T-helper 17 cell (primary cell): Measurements from ENCODE around the gene SLMAP. TPM values are rescaled to one million over a fixed set of nuclear protein-coding genes. Genes with fewer than 3 reads are reported as not detected.

Experiments used
- ATAC-seq: fragments of 150-1000 bp; cut with Tn5 transposase; 2 replicates; pipeline ENCODE4 v1.10.0; 2021; ENCODE audit warnings: mild to moderate bottlenecking, moderate library complexity
- DNase-seq, 3 donors: peaks; one replicate each; pipeline versions ENCODE4 v3.0.0 to v3.0.0-alpha.2; 2020 to 2021
- H3K9me3 ChIP-seq: one replicate; pipeline ENCODE4 v1.7.0; 2013; ENCODE audit warnings: low read length, mild to moderate bottlenecking; ENCODE audit not compliant: control insufficient read depth, poor library complexity, severe bottlenecking
- H3K27ac Mint-ChIP-seq: one replicate; pipeline ENCODE4 v1.8.0; 2022; ENCODE audit warnings: mild to moderate bottlenecking, moderate library complexity, mixed read lengths
- H3K27me3 Mint-ChIP-seq: one replicate; pipeline ENCODE4 v1.8.0; 2022; ENCODE audit warnings: mixed read lengths
- H3K36me3 Mint-ChIP-seq: one replicate; pipeline ENCODE4 v1.8.0; 2022; ENCODE audit warnings: low read depth, mixed read lengths
- H3K4me1 Mint-ChIP-seq: one replicate; pipeline ENCODE4 v1.8.0; 2022; ENCODE audit warnings: mild to moderate bottlenecking, mixed read lengths
- H3K4me3 Mint-ChIP-seq: one replicate; pipeline ENCODE4 v1.8.0; 2022; ENCODE audit warnings: mild to moderate bottlenecking, moderate library complexity, mixed read lengths
- total RNA-seq, 4 donors: library from RNA in 2 of 4; stranded (reverse) in 2 of 4; gene quantifications; one replicate each; pipeline ENCODE4 v1.2.3 and lab custom pipeline; 2022 to 2026

Gene SLMAP
- total RNA-seq, 2 donors from 2014 or later, result 59.0 to 71.4 TPM

- peaks cover 6% of the 10 kb centered on the region for H3K4me1 Mint-ChIP-seq
- DNase-seq (no peak), ATAC-seq (no peak)
- peaks cover 2% of the 10 kb centered on the region for H3K36me3 Mint-ChIP-seq
- H3K9me3 ChIP-seq, result no peaks in the 10 kb centered on the region
- no peak overlapping the region for H3K4me3 Mint-ChIP-seq
- no peak overlapping the region for H3K27ac Mint-ChIP-seq
- H3K27me3 Mint-ChIP-seq, result no peaks in the 10 kb centered on the region
Measured at GRCh38 chr3:57832900-57833313, 76.8 kb downstream of the SLMAP start.

GRCh38 chr3:57833763-57834162 lies 77.7 kb downstream of the SLMAP start:
- peaks cover 12% of the 10 kb centered on the region for H3K4me1 Mint-ChIP-seq
- ATAC-seq (no peak), DNase-seq (no peak)
- H3K36me3 Mint-ChIP-seq, result peaks cover 2% of the 10 kb centered on the region
- H3K4me3 Mint-ChIP-seq, result no peak overlapping the region
- no peaks in the 10 kb centered on the region for H3K9me3 ChIP-seq
- H3K27ac Mint-ChIP-seq, result no peak overlapping the region
- H3K27me3 Mint-ChIP-seq, result no peaks in the 10 kb centered on the region

- peaks cover 19% of the 10 kb centered on the region for H3K4me1 Mint-ChIP-seq
- no peak overlapping the region for H3K4me3 Mint-ChIP-seq
- no peak for ATAC-seq
- H3K27ac Mint-ChIP-seq, result no peak overlapping the region
- no peaks in the 10 kb centered on the region for H3K36me3 Mint-ChIP-seq
- H3K27me3 Mint-ChIP-seq, result no peaks in the 10 kb centered on the region
- no peak for DNase-seq
- H3K9me3 ChIP-seq, result no peaks in the 10 kb centered on the region
Measured at GRCh38 chr3:57837686-57838085, 81.6 kb downstream of the SLMAP start.

GRCh38 chr3:57838627-57839026 lies 82.5 kb downstream of the SLMAP start:
- H3K4me1 Mint-ChIP-seq, result peaks cover 19% of the 10 kb centered on the region

GRCh38 chr3:57840473-57840872 lies 84.4 kb downstream of the SLMAP start:
- DNase-seq (no peak), ATAC-seq (no peak)
- Mint-ChIP-seq H3K4me1 (peaks cover 19% of the 10 kb centered on the region), H3K27ac (peak overlapping the region; percentile 74), H3K36me3 (no peaks in the 10 kb centered on the region), H3K4me3 (no peak overlapping the region), H3K27me3 (no peaks in the 10 kb centered on the region)
- no peaks in the 10 kb centered on the region for H3K9me3 ChIP-seq

More at GRCh38 chr3:57838627-57839026, 82.5 kb downstream of the SLMAP start:
- Mint-ChIP-seq H3K36me3 (no peaks in the 10 kb centered on the region), H3K27me3 (no peaks in the 10 kb centered on the region), H3K27ac (no peak overlapping the region), H3K4me3 (no peak overlapping the region)
- DNase-seq, result no peak
- H3K9me3 ChIP-seq, result no peaks in the 10 kb centered on the region
- no peak for ATAC-seq

- H3K27me3 Mint-ChIP-seq, result no peaks in the 10 kb centered on the region
- ATAC-seq (no peak), DNase-seq (no peak)
- H3K4me1 Mint-ChIP-seq, result peaks cover 19% of the 10 kb centered on the region
- no peaks in the 10 kb centered on the region for H3K36me3 Mint-ChIP-seq
- H3K4me3 Mint-ChIP-seq, result no peak overlapping the region
- H3K9me3 ChIP-seq, result no peaks in the 10 kb centered on the region
- H3K27ac Mint-ChIP-seq, result no peak overlapping the region
Measured at GRCh38 chr3:57841818-57842217, 85.7 kb downstream of the SLMAP start.

- H3K36me3 Mint-ChIP-seq, result no peaks in the 10 kb centered on the region
- DNase-seq (no peak), ATAC-seq (no peak)
- H3K4me1 Mint-ChIP-seq, result peaks cover 3% of the 10 kb centered on the region
- no peak overlapping the region for H3K27ac Mint-ChIP-seq
- H3K4me3 Mint-ChIP-seq, result no peak overlapping the region
- H3K27me3 Mint-ChIP-seq, result no peaks in the 10 kb centered on the region
- H3K9me3 ChIP-seq, result no peaks in the 10 kb centered on the region
Measured at GRCh38 chr3:57848177-57848738, 92.1 kb downstream of the SLMAP start.

- no peaks in the 10 kb centered on the region for H3K9me3 ChIP-seq
- Mint-ChIP-seq H3K4me1 (peaks cover 3% of the 10 kb centered on the region), H3K27ac (no peak overlapping the region), H3K36me3 (no peaks in the 10 kb centered on the region), H3K27me3 (no peaks in the 10 kb centered on the region), H3K4me3 (no peak overlapping the region)
- no peak for DNase-seq
- no peak for ATAC-seq
Measured at GRCh38 chr3:57851304-57851703, 95.2 kb downstream of the SLMAP start.

- DNase-seq, result no peak
- Mint-ChIP-seq H3K27ac (peak overlapping the region; percentile 11), H3K36me3 (no peaks in the 10 kb centered on the region)
Measured at GRCh38 chr3:57852896-57853295, 96.8 kb downstream of the SLMAP start.

GRCh38 chr3:57855281-57855680 lies 99.2 kb downstream of the SLMAP start:
- H3K27me3 Mint-ChIP-seq, result no peaks in the 10 kb centered on the region
- peaks cover 3% of the 10 kb centered on the region for H3K36me3 Mint-ChIP-seq
- ATAC-seq, result no peak
- H3K4me1 Mint-ChIP-seq, result no peaks in the 10 kb centered on the region
- no peaks in the 10 kb centered on the region for H3K9me3 ChIP-seq
- H3K4me3 Mint-ChIP-seq, result no peak overlapping the region
- peak overlapping the region; percentile 9 for H3K27ac Mint-ChIP-seq
- DNase-seq, result no peak

More at GRCh38 chr3:57852896-57853295, 96.8 kb downstream of the SLMAP start:
- H3K4me3 Mint-ChIP-seq, result no peak overlapping the region
- no peaks in the 10 kb centered on the region for H3K27me3 Mint-ChIP-seq
- H3K4me1 Mint-ChIP-seq, result peaks cover 3% of the 10 kb centered on the region
- no peaks in the 10 kb centered on the region for H3K9me3 ChIP-seq
- no peak for ATAC-seq

- DNase-seq (no peak), ATAC-seq (no peak)
- no peak overlapping the region for H3K27ac Mint-ChIP-seq
- peaks cover 3% of the 10 kb centered on the region for H3K36me3 Mint-ChIP-seq
- no peak overlapping the region for H3K4me3 Mint-ChIP-seq
- no peaks in the 10 kb centered on the region for H3K9me3 ChIP-seq
- no peaks in the 10 kb centered on the region for H3K27me3 Mint-ChIP-seq
- H3K4me1 Mint-ChIP-seq, result no peaks in the 10 kb centered on the region
Measured at GRCh38 chr3:57855943-57856342, 99.8 kb downstream of the SLMAP start.

GRCh38 chr3:57856675-57857074 lies 100.6 kb downstream of the SLMAP start:
- Mint-ChIP-seq H3K27ac (no peak overlapping the region), H3K36me3 (peaks cover 5% of the 10 kb centered on the region)
- no peak for DNase-seq

GRCh38 chr3:57862894-57863293 lies 106.8 kb downstream of the SLMAP start:
- H3K36me3 Mint-ChIP-seq, result peaks cover 9% of the 10 kb centered on the region
- H3K4me1 Mint-ChIP-seq, result no peaks in the 10 kb centered on the region
- no peak overlapping the region for H3K27ac Mint-ChIP-seq

More at GRCh38 chr3:57856675-57857074, 100.6 kb downstream of the SLMAP start:
- no peaks in the 10 kb centered on the region for H3K4me1 Mint-ChIP-seq
- no peaks in the 10 kb centered on the region for H3K27me3 Mint-ChIP-seq
- H3K9me3 ChIP-seq, result no peaks in the 10 kb centered on the region
- H3K4me3 Mint-ChIP-seq, result no peak overlapping the region
- ATAC-seq, result no peak

GRCh38 chr3:57863380-57863779 lies 107.3 kb downstream of the SLMAP start:
- Mint-ChIP-seq H3K4me1 (no peaks in the 10 kb centered on the region), H3K36me3 (peaks cover 7% of the 10 kb centered on the region), H3K4me3 (no peak overlapping the region), H3K27me3 (no peaks in the 10 kb centered on the region), H3K27ac (no peak overlapping the region)
- ATAC-seq (no peak), DNase-seq (no peak)
- no peaks in the 10 kb centered on the region for H3K9me3 ChIP-seq

More at GRCh38 chr3:57862894-57863293, 106.8 kb downstream of the SLMAP start:
- Mint-ChIP-seq H3K27me3 (no peaks in the 10 kb centered on the region), H3K4me3 (no peak overlapping the region)
- DNase-seq (no peak), ATAC-seq (no peak)
- H3K9me3 ChIP-seq, result no peaks in the 10 kb centered on the region
